IMR-90 (cell line): ENCODE data around the gene VPS13C. TPM values are rescaled to one million over a fixed set of nuclear protein-coding genes. Genes with fewer than 3 reads are reported as not detected.
A peak's percentile ranks its signal among the peaks of the same experiment; 100 is the strongest.

Experiments used
- ATAC-seq: fragments of 200-7000 bp; cut with Tn5 transposase; 2 replicates; pipeline ENCODE4 v1.9.1; 2020; ENCODE audit warnings: low read depth, mild to moderate bottlenecking, moderate library complexity
- BruUV-seq: library from RNA; stranded (reverse); fragments of 400-500 nt; replicated peaks from 2 replicates; lab custom pipeline; 2021; lab: Mats Ljungman, UMichigan
- CTCF ChIA-PET: fragments of 300-600 bp; formaldehyde crosslinking; extraction: SDS; loops from one replicate; lab custom pipeline; 2021; ENCODE audit warnings: antibody characterized with exemption; lab: Yijun Ruan, JAX
- POLR2A ChIA-PET: fragments of 300-600 bp; sonication (Branson Sonifier 250); formaldehyde crosslinking; loops from one replicate; lab custom pipeline; 2022; ENCODE audit warnings: antibody characterized with exemption; ENCODE audit not compliant: unreplicated experiment; lab: Charles Lee
- DNase-seq: peaks from one replicate; pipeline ENCODE4 v3.0.0; 2013
- H2AFZ ChIP-seq: replicated peaks from 2 replicates; pipeline ENCODE3; 2013; ENCODE audit warnings: low read length, mild to moderate bottlenecking; ENCODE audit not compliant: poor library complexity
- H2AK5ac ChIP-seq: 2 replicates; pipeline ENCODE4 v1.6.1; 2013; ENCODE audit warnings: low read depth, low read length, inconsistent platforms
- H2AK9ac ChIP-seq: replicated peaks from 2 replicates; pipeline ENCODE3; 2013; ENCODE audit warnings: mild to moderate bottlenecking, low read depth, low read length, moderate library complexity; ENCODE audit not compliant: poor library complexity
- H2BK120ac ChIP-seq: 2 replicates; pipeline ENCODE4 v1.6.1; 2013; ENCODE audit warnings: low read depth, low read length, inconsistent platforms
- H2BK15ac ChIP-seq: 3 replicates; pipeline ENCODE4 v1.6.1; 2013; ENCODE audit warnings: low read depth, low read length, inconsistent platforms
- H2BK20ac ChIP-seq: 2 replicates; pipeline ENCODE4 v1.6.1; 2013; ENCODE audit warnings: low read depth, mild to moderate bottlenecking, inconsistent platforms, low read length, moderate library complexity
- H2BK5ac ChIP-seq: 2 replicates; pipeline ENCODE4 v1.6.1; 2013; ENCODE audit warnings: mild to moderate bottlenecking, low read depth, low read length, inconsistent platforms; ENCODE audit not compliant: poor library complexity, severe bottlenecking
- H3K14ac ChIP-seq: replicated peaks from 2 replicates; pipeline ENCODE4 v1.6.1; 2013; ENCODE audit warnings: low read depth, low read length, inconsistent platforms
- H3K18ac ChIP-seq: 2 replicates; pipeline ENCODE4 v1.6.1; 2013; ENCODE audit warnings: low read depth, low read length, control low read depth
- H3K23ac ChIP-seq: 2 replicates; pipeline ENCODE4 v1.6.1; 2013; ENCODE audit warnings: low read depth, low read length, inconsistent platforms
- H3K27ac ChIP-seq: 2 replicates; pipeline ENCODE4 v1.5.1; 2013; ENCODE audit warnings: mild to moderate bottlenecking, control low read depth, low read length; ENCODE audit not compliant: insufficient read depth
- H3K27me3 ChIP-seq: 2 replicates; pipeline ENCODE4 v1.6.1; 2013; ENCODE audit warnings: low read length; ENCODE audit not compliant: control insufficient read depth, insufficient read depth
- H3K36me3 ChIP-seq: 2 replicates; pipeline ENCODE4 v1.6.1; 2013; ENCODE audit warnings: low read length, mixed read lengths; ENCODE audit not compliant: control insufficient read depth, insufficient read depth
- H3K4ac ChIP-seq: 2 replicates; pipeline ENCODE4 v1.6.1; 2013; ENCODE audit warnings: low read depth, low read length, inconsistent platforms
- H3K4me1 ChIP-seq: 2 replicates; pipeline ENCODE4 v1.6.1; 2013; ENCODE audit warnings: low read length, mixed read lengths; ENCODE audit not compliant: control insufficient read depth, insufficient read depth
- H3K4me2 ChIP-seq: 2 replicates; pipeline ENCODE4 v1.6.1; 2013; ENCODE audit warnings: low read depth, mild to moderate bottlenecking, control low read depth, low read length, moderate library complexity
- H3K4me3 ChIP-seq: 2 replicates; pipeline ENCODE4 v1.5.1; 2013; ENCODE audit warnings: low read depth, mild to moderate bottlenecking, control low read depth, low read length, moderate library complexity; ENCODE audit not compliant: insufficient read depth
- H3K56ac ChIP-seq: 2 replicates; pipeline ENCODE4 v1.6.1; 2013; ENCODE audit warnings: low read length, inconsistent platforms; ENCODE audit not compliant: insufficient read depth; ENCODE audit errors: extremely low read depth
- H3K79me1 ChIP-seq, 2 experiments: 2 replicates each; pipeline ENCODE4 v1.6.1; 2013; ENCODE audit warnings: low read length in 2 of 2, inconsistent platforms in 1 of 2, low read depth in 1 of 2
- H3K9ac ChIP-seq: 2 replicates; pipeline ENCODE4 v1.6.1; 2013; ENCODE audit warnings: low read depth, low read length, control low read depth
- H3K9me1 ChIP-seq: 2 replicates; pipeline ENCODE4 v1.6.1; 2013; ENCODE audit warnings: low read length, inconsistent platforms; ENCODE audit not compliant: insufficient read depth
- H3K9me3 ChIP-seq: 2 replicates; pipeline ENCODE4 v1.6.1; 2013; ENCODE audit warnings: low read length; ENCODE audit not compliant: control insufficient read depth, insufficient read depth
- H4K20me1 ChIP-seq: 2 replicates; pipeline ENCODE4 v1.6.1; 2013; ENCODE audit warnings: low read length, inconsistent platforms; ENCODE audit not compliant: insufficient read depth
- H4K5ac ChIP-seq: 2 replicates; pipeline ENCODE4 v1.6.1; 2013; ENCODE audit warnings: mild to moderate bottlenecking, low read depth, low read length, control low read depth
- H4K8ac ChIP-seq, 2 experiments: 2 replicates each; pipeline ENCODE4 v1.6.1; 2013; ENCODE audit warnings: low read depth in 2 of 2, low read length in 2 of 2, control low read depth in 1 of 2, inconsistent platforms in 1 of 2
- H4K91ac ChIP-seq: 2 replicates; pipeline ENCODE4 v1.6.1; 2013; ENCODE audit warnings: low read depth, low read length, inconsistent platforms; ENCODE audit not compliant: insufficient read depth
- MAZ ChIP-seq: IDR thresholded peaks from 2 replicates; pipeline ENCODE4 v1.6.1; 2012; ENCODE audit warnings: low read depth, mild to moderate bottlenecking, low read length, improper control_type of control experiment, moderate library complexity, borderline replicate concordance
- WGBS, 2 experiments: methylation state at CpG; one replicate each; pipeline versions ENCODE4 v1.1.5 to v1.1.7; 2013; ENCODE audit warnings: missing lambda C conversion rate in 2 of 2; ENCODE audit not compliant: insufficient read length in 1 of 2; ENCODE audit errors: extremely low coverage in 2 of 2; 5-methylcytosine and 5-hydroxymethylcytosine counted together
- dilution Hi-C: fragments of 300-500 bp; cut with HindIII; formaldehyde crosslinking; loops from one replicate; pipeline ENCODE4 v1.14.3; 2018; ENCODE audit warnings: low sequenced_read_pairs; ENCODE audit not compliant: unreplicated experiment
- in situ Hi-C: fragments of 300-500 bp; cut with MboI; formaldehyde crosslinking; loops from 3 replicates; pipeline ENCODE4 v1.14.3; 2019; ENCODE audit warnings: low sequenced_read_pairs, inconsistent platforms, mixed read lengths
- intact Hi-C: fragments of 100-400 bp; cut with micrococcal nuclease; formaldehyde crosslinking; loops from 2 replicates; pipeline ENCODE4 v1.10.0; 2022
- polyA plus RNA-seq, 3 experiments: library from polyadenylated mRNA; depleted of rRNA; stranded (reverse); fragments of >200 nt; gene quantifications; 2 replicates each; pipeline ENCODE4 v1.2.3, GENCODE V29; 2012; ENCODE audit warnings: low replicate concordance in 1 of 3
- total RNA-seq: library from RNA; depleted of rRNA; stranded (reverse); fragments of >200 nt; gene quantifications from 2 replicates; pipeline ENCODE4 v1.2.3, GENCODE V29; 2012
- TF ChIP-seq, protein P1 (sequence below): conservative IDR thresholded peaks from 2 replicates; pipeline ENCODE4 v1.5.1; 2012; ENCODE audit warnings: mild to moderate bottlenecking, low read depth, low read length, improper control_type of control experiment

Gene VPS13C
- total and polyA plus RNA-seq, 2 of the 4 experiments (the other 2 are of a cell fraction), result 8.1 to 32.8 TPM

DNA sequence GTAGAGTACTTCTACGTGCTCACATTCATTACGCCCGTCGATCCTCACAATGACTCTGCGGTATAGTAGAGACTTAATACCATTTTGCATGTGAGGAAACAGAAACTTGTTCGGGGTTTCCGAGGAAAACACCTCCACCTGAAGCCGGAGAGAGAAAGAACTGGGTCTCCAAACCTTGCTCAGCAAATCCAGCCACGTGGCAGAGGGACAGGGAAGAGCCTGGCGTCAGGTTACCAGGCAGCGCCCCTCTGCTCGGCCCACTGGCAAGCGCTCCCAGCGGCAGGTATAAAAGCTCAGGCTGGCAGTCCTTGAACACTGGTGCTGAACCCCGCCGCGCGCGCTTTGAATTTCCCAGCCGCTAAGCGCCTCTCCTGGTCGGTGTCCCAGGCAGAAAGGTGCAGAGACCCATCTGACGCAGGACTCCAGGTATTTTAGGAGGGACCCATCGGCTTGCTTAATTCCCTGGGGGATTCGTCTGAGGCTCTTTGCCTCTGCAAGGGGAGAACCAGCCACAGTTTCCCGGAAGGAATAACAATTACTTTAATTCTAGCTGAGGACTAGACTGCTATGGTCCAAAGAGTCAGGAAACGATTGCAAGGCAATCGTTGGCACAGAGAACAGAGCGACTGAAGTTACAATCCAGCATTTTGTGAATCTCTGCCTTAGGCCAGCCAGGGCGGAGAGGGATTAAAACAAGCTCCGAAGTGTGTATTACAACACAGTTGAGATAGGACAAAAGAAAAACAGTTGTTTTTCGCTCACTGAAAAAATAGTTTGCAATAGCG lies 6.6 kb upstream of the VPS13C start, which contains the start of gene C2CD4A:
Gene C2CD4A, plus strand, starts transcription at position 315 of the 785 bp plus-strand sequence. CDS start 637 bp downstream, outside the sequence.
- no peak within 1 kb of the TSS for H3K4ac ChIP-seq
- TF ChIP-seq, protein P1, sequence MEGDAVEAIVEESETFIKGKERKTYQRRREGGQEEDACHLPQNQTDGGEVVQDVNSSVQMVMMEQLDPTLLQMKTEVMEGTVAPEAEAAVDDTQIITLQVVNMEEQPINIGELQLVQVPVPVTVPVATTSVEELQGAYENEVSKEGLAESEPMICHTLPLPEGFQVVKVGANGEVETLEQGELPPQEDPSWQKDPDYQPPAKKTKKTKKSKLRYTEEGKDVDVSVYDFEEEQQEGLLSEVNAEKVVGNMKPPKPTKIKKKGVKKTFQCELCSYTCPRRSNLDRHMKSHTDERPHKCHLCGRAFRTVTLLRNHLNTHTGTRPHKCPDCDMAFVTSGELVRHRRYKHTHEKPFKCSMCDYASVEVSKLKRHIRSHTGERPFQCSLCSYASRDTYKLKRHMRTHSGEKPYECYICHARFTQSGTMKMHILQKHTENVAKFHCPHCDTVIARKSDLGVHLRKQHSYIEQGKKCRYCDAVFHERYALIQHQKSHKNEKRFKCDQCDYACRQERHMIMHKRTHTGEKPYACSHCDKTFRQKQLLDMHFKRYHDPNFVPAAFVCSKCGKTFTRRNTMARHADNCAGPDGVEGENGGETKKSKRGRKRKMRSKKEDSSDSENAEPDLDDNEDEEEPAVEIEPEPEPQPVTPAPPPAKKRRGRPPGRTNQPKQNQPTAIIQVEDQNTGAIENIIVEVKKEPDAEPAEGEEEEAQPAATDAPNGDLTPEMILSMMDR, result peak; percentile 12; the same call in 1 of the 2 replicates
- no peak for TF ChIP-seq MAZ
- no peak within 1 kb of the TSS for H4K8ac ChIP-seq
- peaks cover 40% of the 10 kb centered on the region for H3K27me3 ChIP-seq
- no peak within 1 kb of the TSS for H2AK5ac ChIP-seq
- no peak within 1 kb of the TSS for H4K5ac ChIP-seq
- H2AK9ac ChIP-seq, result no peak within 1 kb of the TSS
- intact Hi-C loops, result loop anchor here (10.0 kb wide), 1 partner anchor 188 kb away; no protein-coding TSS in a partner anchor
- H3K9me3 ChIP-seq, result no peaks in the 10 kb centered on the region
- no peak within 1 kb of the TSS for H2BK5ac ChIP-seq
- H3K9ac ChIP-seq, result no peak within 1 kb of the TSS
- H3K9me1 ChIP-seq, result no peaks in the 10 kb centered on the region
- ATAC-seq (peak; percentile 41), DNase-seq (peak; percentile 42)
- H2AFZ ChIP-seq, result peak within 1 kb of the TSS; percentile 73
- no peaks in the 10 kb centered on the region for H3K36me3 ChIP-seq
- H3K4me1 ChIP-seq, result no peaks in the 10 kb centered on the region
- H3K4me3 ChIP-seq, result peak within 1 kb of the TSS; percentile 23
- in situ Hi-C loops, result loop anchor here (5.0 kb wide), 1 partner anchor 190 kb away; no protein-coding TSS in a partner anchor
- H2BK20ac ChIP-seq, result no peak within 1 kb of the TSS
- no peak within 1 kb of the TSS for H3K56ac ChIP-seq
- H3K79me1 ChIP-seq, result no peaks in the 10 kb centered on the region
- H3K18ac ChIP-seq, result no peak within 1 kb of the TSS
- no peak within 1 kb of the TSS for H4K91ac ChIP-seq
- 9% methylated on average over 19 of the region's 33 CpGs; no CpG with 5 or more reads in 1 of the 2 experiments for WGBS, 2 experiments
- dilution Hi-C loops, result no loop called here
- H3K23ac ChIP-seq, result no peak within 1 kb of the TSS
- H4K20me1 ChIP-seq, result no peaks in the 10 kb centered on the region
- H2BK120ac ChIP-seq, result no peak within 1 kb of the TSS
- H3K14ac ChIP-seq, result no peak within 1 kb of the TSS
- POLR2A ChIA-PET, result no interaction called here
- H3K27ac ChIP-seq, result no peak within 1 kb of the TSS
- peak within 1 kb of the TSS; percentile 79 for H3K4me2 ChIP-seq
- CTCF ChIA-PET, result interaction anchor here (0.6 kb wide), 1 partner anchor 1421 kb away, joined by 3 read pairs; no protein-coding TSS in a partner anchor
- H2BK15ac ChIP-seq, result no peak within 1 kb of the TSS
- no TSS peak for BruUV-seq
